ENCODE measurements around the gene GDF7. TPM values are rescaled to one million over a fixed set of nuclear protein-coding genes. Genes with fewer than 3 reads are reported as not detected.
"Not testable (repeated sequence)": the region's sequence is repeated elsewhere in the genome, so short reads cannot be mapped to it uniquely, and the experiment has no call there.

The GDF7 gene
- total and polyA plus RNA-seq, 2 donors from 2014 or later = 1.8 to 12.5 TPM

- H3K4me1 ChIP-seq (ENCODE audit: control insufficient read depth in 2 of 3, insufficient read depth in 2 of 3, low read depth in 1 of 3, low read length in 3 of 3) = no peaks in the 10 kb centered on the region
- no peaks in the 10 kb centered on the region for H3K36me3 ChIP-seq (ENCODE audit: control insufficient read depth in 2 of 3, insufficient read depth in 3 of 3, low read length in 3 of 3)
- H3K9me3 ChIP-seq (ENCODE audit: control insufficient read depth in 2 of 3, insufficient read depth in 1 of 3, low read length in 3 of 3) = no peaks in the 10 kb centered on the region
- H3K4me3 ChIP-seq (ENCODE audit: low read length in 3 of 3) = no peak overlapping the region
- H3K27ac ChIP-seq (ENCODE audit: low read depth in 2 of 2, low read length in 2 of 2) = no peak overlapping the region
- H3K9ac ChIP-seq (ENCODE audit: low read length in 3 of 3) = no peak overlapping the region
- no peak for TF ChIP-seq CTCF (IDR thresholded peaks at IDR 0.05; ENCODE audit: borderline replicate concordance, extremely low read depth, insufficient read depth)
- H3K27me3 ChIP-seq (ENCODE audit: control insufficient read depth, insufficient read depth, low read length) = no peaks in the 10 kb centered on the region
- FAIRE-seq (no peak), DNase-seq (no peak)
- intact Hi-C loops (cut with DNase I) = no loop called here
Measured at GRCh38 chr2:20706786-20707185, 39.8 kb downstream of the GDF7 start.

- Histone ChIP-seq H3K36me3 (ENCODE audit: control insufficient read depth in 2 of 3, insufficient read depth in 3 of 3, low read length in 3 of 3) (no peaks in the 10 kb centered on the region), H3K4me1 (ENCODE audit: control insufficient read depth in 2 of 3, insufficient read depth in 2 of 3, low read depth in 1 of 3, low read length in 3 of 3) (no peaks in the 10 kb centered on the region), H3K9me3 (ENCODE audit: control insufficient read depth in 2 of 3, insufficient read depth in 1 of 3, low read length in 3 of 3) (no peaks in the 10 kb centered on the region), H3K4me3 (ENCODE audit: low read length in 3 of 3) (no peak overlapping the region), H3K27ac (ENCODE audit: low read depth in 2 of 2, low read length in 2 of 2) (no peak overlapping the region), H3K27me3 (ENCODE audit: control insufficient read depth, insufficient read depth, low read length) (no peaks in the 10 kb centered on the region), H3K9ac (ENCODE audit: low read length in 3 of 3) (no peak overlapping the region)
- DNase-seq (no peak), FAIRE-seq (no peak)
- no peak for TF ChIP-seq CTCF (IDR thresholded peaks at IDR 0.05; ENCODE audit: borderline replicate concordance, extremely low read depth, insufficient read depth)
- intact Hi-C loops (cut with DNase I) = no loop called here
Measured at GRCh38 chr2:20707601-20708000, 40.7 kb downstream of the GDF7 start.

- FAIRE-seq; H3K4me1 ChIP-seq (ENCODE audit: control insufficient read depth in 2 of 3, insufficient read depth in 2 of 3, low read depth in 1 of 3, low read length in 3 of 3); DNase-seq; H3K27ac ChIP-seq (ENCODE audit: low read depth in 2 of 2, low read length in 2 of 2); H3K27me3 ChIP-seq (ENCODE audit: control insufficient read depth, insufficient read depth, low read length); H3K9ac ChIP-seq (ENCODE audit: low read length in 3 of 3); H3K4me3 ChIP-seq (ENCODE audit: low read length in 3 of 3); intact Hi-C loops (cut with DNase I); H3K9me3 ChIP-seq (ENCODE audit: control insufficient read depth in 2 of 3, insufficient read depth in 1 of 3, low read length in 3 of 3); H3K36me3 ChIP-seq (ENCODE audit: control insufficient read depth in 2 of 3, insufficient read depth in 3 of 3, low read length in 3 of 3): not testable (repeated sequence)
Measured at GRCh38 chr2:20711641-20712040, 44.7 kb downstream of the GDF7 start.

GRCh38 chr2:20713585-20713984, 46.6 kb downstream of the GDF7 start:
- H3K4me3 ChIP-seq (ENCODE audit: low read length in 3 of 3); intact Hi-C loops (cut with DNase I): not testable (repeated sequence)

GRCh38 chr2:20714412-20714811, 47.5 kb downstream of the GDF7 start:
- H3K9ac ChIP-seq (ENCODE audit: low read length in 3 of 3); FAIRE-seq; H3K4me1 ChIP-seq (ENCODE audit: control insufficient read depth in 2 of 3, insufficient read depth in 2 of 3, low read depth in 1 of 3, low read length in 3 of 3); DNase-seq; H3K27ac ChIP-seq (ENCODE audit: low read depth in 2 of 2, low read length in 2 of 2); H3K27me3 ChIP-seq (ENCODE audit: control insufficient read depth, insufficient read depth, low read length); intact Hi-C loops (cut with DNase I); H3K4me3 ChIP-seq (ENCODE audit: low read length in 3 of 3); H3K36me3 ChIP-seq (ENCODE audit: control insufficient read depth in 2 of 3, insufficient read depth in 3 of 3, low read length in 3 of 3); H3K9me3 ChIP-seq (ENCODE audit: control insufficient read depth in 2 of 3, insufficient read depth in 1 of 3, low read length in 3 of 3): not testable (repeated sequence)

More at GRCh38 chr2:20713585-20713984, 46.6 kb downstream of the GDF7 start:
- FAIRE-seq; DNase-seq; H3K9ac ChIP-seq (ENCODE audit: low read length in 3 of 3); H3K27ac ChIP-seq (ENCODE audit: low read depth in 2 of 2, low read length in 2 of 2); H3K4me1 ChIP-seq (ENCODE audit: control insufficient read depth in 2 of 3, insufficient read depth in 2 of 3, low read depth in 1 of 3, low read length in 3 of 3); H3K27me3 ChIP-seq (ENCODE audit: control insufficient read depth, insufficient read depth, low read length); H3K36me3 ChIP-seq (ENCODE audit: control insufficient read depth in 2 of 3, insufficient read depth in 3 of 3, low read length in 3 of 3); H3K9me3 ChIP-seq (ENCODE audit: control insufficient read depth in 2 of 3, insufficient read depth in 1 of 3, low read length in 3 of 3): not testable (repeated sequence)

GRCh38 chr2:20716164-20716563, 49.2 kb downstream of the GDF7 start:
- H3K36me3 ChIP-seq (ENCODE audit: control insufficient read depth in 2 of 3, insufficient read depth in 3 of 3, low read length in 3 of 3); H3K4me3 ChIP-seq (ENCODE audit: low read length in 3 of 3); H3K9ac ChIP-seq (ENCODE audit: low read length in 3 of 3); H3K27me3 ChIP-seq (ENCODE audit: control insufficient read depth, insufficient read depth, low read length); intact Hi-C loops (cut with DNase I); H3K9me3 ChIP-seq (ENCODE audit: control insufficient read depth in 2 of 3, insufficient read depth in 1 of 3, low read length in 3 of 3); FAIRE-seq; H3K27ac ChIP-seq (ENCODE audit: low read depth in 2 of 2, low read length in 2 of 2); DNase-seq; H3K4me1 ChIP-seq (ENCODE audit: control insufficient read depth in 2 of 3, insufficient read depth in 2 of 3, low read depth in 1 of 3, low read length in 3 of 3): not testable (repeated sequence)

Measured in kidney (tissue), 14 donors.